ENCODE results near the gene CORO6.
A peak's percentile ranks its signal among the peaks of the same experiment; 100 is the strongest.
"Not testable (repeated sequence)": the region's sequence is repeated elsewhere in the genome, so short reads cannot be mapped to it uniquely, and the experiment has no call there.

CORO6 gene

DNA sequence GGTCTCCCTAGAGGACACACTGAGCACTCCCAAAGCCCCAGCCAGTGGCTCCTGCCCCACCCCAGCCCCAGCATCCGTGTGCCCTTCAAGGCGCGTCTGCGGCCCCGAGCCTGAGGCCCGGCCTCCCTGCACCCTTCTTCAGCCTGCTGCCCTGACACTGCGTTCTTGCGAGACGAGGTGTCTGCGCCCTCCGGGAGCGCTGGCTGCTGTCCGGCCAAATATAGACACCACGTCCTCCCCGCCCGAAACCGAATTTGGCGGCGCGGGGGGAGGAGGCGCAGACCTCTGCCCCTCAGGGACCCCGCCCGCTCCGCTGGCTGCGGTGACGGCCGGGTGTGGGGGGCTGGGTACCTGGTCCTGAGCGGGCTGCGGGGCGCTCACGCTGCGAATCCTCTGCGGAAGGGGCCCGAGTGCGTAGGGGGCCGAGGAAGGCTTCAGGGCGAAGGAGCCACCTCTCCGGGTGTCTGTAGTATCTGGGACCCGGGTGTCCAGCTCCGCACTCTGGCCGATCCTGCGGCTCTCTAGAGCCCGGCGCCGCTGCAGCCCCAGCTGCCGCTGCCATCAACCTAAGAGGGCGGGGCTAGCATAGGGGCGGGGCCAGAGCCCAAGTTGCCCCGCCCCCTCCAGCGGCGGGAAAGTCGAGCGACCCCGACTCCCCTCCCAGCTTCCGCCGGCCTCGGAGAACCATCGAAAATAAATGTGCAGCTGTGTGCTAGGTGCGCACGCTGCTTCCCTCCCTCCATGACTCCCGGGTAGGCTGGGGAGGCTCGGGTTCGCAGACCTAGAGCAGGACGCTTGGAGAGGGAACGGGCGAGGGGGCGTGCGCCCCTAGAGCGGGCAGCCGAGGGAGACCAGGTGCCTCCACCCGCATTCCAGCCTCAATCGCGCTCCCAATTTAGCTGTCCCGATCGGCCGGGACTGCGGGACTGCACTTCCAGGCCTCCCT lies at the start of gene CORO6:
Gene CORO6, minus strand, starts transcription at position 576 of the 946 bp plus-strand sequence. CDS start 1,491 bp downstream, outside the sequence.
- H3K4me3 ChIP-seq (ENCODE audit: low read depth, low read length), result peak within 1 kb of the TSS; percentile 76
- no peak for DNase-seq (ENCODE audit: low read depth)

DNA sequence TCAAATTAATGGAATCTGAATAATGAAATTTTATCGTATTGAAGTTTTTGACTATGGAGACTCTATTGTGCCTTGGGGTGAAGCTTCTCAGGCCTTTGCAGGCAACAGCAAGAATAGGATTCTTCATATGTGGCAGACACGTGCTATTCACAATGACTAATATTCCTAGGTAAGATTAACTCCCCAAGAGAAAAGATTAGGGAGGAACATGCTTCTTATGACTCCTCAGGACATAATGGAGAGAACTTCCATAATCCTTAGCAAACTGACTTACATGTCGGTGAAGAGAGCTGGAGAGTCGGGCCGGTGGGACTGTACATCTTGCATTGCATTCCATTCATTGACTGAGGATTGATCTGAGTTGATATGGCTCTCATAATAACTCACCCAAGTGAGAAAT lies 48.9 kb upstream of the CORO6 start:
- no peak for DNase-seq (ENCODE audit: low read depth)
- H3K4me3 ChIP-seq (ENCODE audit: low read depth, low read length), result no peak overlapping the region

DNA sequence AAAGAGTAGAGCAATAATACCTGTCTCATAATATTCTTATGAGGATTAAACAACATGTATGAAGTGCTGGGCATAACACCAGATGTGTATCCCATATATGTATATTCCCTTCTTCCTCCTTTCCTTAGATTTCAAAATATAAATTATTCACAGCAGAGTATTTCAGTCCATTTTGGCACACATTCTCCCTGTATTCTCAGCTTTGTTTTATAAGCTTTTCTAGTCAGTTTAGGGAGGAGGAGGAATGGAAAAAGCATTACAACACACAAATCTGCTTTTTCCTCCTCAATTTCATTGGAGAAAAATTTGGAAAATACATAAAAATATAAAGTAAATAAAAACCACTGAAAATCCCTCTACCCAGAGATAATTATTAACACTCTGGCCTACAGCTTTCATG lies 46.6 kb upstream of the CORO6 start:
- no peak for DNase-seq (ENCODE audit: low read depth)
- no peak overlapping the region for H3K4me3 ChIP-seq (ENCODE audit: low read depth, low read length)

DNA sequence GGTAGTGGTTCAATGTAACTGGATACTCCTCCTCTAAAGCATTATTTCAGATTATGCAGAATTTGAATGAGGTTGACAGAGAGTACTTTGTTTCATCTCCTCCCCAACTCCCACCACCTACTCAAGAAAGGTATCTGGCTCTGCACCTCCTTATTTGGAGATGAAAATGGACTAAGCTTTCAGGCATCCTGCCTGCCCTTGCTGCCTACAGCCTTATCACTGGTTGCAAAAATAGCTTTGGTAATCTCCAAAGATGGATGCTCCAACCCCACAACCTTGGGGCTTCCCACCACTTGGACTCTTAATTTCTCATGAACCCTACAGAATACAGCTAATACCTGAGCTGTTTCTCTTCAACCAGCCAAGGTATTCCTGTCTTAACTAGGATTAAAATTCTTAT lies 45.3 kb upstream of the CORO6 start:
- H3K4me3 ChIP-seq (ENCODE audit: low read depth, low read length), result no peak overlapping the region
- DNase-seq (ENCODE audit: low read depth), result no peak

DNA sequence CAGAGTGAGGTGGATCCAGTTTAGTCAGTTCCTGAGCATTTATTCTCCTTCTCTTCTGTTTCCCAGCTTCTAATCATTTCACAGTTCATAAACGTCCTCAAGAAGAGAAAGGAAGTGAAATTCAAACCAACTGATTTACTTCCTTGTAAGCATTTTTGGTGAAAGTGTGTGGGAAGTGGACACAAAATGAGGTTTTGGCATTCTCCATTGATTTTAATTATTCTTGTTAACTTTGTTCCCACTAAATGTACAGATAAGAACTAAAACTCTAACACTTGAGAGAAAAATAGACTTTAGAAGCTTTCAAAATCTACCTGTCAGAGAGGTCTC lies 42.7 kb upstream of the CORO6 start:
- no peak overlapping the region for H3K4me3 ChIP-seq (ENCODE audit: low read depth, low read length)
- DNase-seq (ENCODE audit: low read depth), result no peak

DNA sequence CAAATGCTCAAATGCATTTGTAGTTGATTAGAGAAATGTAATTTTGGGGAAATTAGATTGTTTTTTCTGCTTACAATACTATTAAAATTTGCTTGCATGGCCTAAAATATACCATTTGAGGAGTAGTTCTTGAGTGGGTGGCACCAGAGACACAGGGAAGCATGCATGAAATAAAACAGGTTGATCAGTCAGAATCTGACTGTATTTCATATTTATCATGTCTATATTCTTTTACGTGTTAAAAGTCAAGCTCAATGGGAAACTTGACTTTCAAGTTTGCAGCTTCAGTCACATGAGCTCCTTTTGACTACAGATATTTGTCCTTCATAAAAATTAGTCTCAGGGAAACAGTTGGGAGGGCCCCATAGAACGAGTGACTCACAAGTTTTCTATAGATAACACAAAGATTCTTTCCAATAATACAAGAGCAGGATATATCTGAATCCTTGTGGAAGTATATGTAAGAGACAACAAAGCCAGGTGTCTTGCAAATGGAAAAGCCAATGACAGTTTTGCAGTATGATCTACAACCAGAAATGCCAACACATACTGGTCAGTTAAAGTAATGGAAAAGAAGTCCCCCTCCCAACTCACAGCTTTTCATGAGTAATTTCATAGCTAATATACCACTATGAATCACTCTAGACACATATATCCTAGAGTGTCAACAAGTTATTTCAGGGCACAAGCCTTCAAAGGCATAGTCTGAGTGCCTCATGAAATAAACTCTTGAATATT lies 42.2 kb upstream of the CORO6 start:
- peak; percentile 37 for DNase-seq (ENCODE audit: low read depth)
- H3K4me3 ChIP-seq (ENCODE audit: low read depth, low read length), result no peak overlapping the region

DNA sequence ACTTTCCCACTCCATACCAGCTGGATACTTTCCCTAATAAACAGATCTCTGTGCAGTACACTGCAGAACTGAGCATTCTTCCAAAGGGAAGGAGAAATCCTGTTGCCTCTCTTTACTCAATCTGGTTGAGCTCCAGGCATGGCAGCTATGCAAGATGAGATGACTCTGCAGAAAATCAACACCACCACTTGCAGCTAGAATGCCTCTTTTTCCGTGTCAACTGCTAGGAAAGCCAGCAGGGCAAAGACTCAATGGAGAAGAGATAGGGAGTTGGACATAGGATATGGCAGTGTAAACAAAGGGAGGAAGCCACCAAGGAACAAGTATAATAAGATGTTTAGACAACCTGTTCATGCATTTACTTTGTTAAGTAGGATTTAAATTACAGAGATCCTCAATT lies 40.4 kb upstream of the CORO6 start:
- no peak overlapping the region for H3K4me3 ChIP-seq (ENCODE audit: low read depth, low read length)
- DNase-seq (ENCODE audit: low read depth), result no peak

DNA sequence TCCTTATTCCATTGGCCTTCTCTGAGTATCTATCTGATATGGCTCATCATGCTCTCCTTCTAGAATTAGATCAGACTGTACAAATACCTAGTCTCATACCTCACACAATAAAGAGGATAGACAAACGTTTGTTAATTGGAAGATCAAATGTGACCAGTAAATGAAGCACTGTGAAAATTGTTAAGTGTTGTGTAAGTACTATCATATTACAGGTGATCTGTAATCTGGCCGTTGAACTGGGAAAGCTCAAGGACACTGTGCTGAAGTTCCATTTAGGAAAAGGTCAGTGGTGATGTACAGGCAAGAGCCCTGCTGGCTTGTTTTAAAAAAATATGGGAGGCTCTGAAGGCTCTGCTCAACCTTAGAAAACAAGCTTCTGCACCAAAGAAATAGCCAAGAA lies 38.5 kb upstream of the CORO6 start:
- H3K4me3 ChIP-seq (ENCODE audit: low read depth, low read length), result no peak overlapping the region
- no peak for DNase-seq (ENCODE audit: low read depth)

DNA sequence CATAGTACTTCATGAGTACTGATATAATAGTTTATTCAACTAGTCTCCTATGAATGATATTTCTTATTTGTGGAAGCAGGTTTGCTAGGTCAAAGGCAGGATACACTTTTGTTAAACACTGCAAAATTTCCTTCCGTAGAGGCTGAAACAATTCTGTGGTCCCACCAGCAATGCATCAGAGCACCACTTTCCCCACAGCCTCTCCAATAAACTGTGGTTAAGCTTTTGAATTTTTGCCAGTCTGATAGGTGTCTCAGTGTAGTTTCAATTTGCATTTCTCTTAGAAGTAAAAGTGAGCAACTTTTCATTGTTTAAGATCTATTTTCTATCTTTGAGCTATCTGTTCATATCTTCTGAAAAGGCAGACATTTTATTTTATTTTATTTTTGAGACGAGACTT lies 36.4 kb upstream of the CORO6 start:
- H3K4me3 ChIP-seq (ENCODE audit: low read depth, low read length), result no peak overlapping the region
- DNase-seq (ENCODE audit: low read depth), result no peak

DNA sequence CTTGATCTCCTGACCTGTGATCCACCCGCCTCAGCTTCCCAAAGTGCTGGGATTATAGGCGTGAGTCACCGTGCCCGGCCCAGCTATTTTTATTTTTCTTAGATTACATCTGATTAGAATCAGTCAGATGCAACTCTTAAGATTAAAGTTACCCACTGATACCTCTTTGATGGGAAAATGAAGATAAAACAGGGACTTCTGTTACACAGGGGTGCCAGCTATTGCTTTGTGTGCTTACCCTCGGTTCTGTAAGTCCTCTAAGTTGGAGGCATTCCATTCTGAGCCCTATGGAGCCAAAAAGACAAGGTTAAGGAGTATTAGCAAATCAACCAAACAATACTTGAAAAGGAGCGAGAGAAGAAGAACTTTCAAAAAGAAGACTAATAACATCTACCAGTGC lies 32.6 kb upstream of the CORO6 start:
- no peak for DNase-seq (ENCODE audit: low read depth)
- H3K4me3 ChIP-seq (ENCODE audit: low read depth, low read length), result no peak overlapping the region

DNA sequence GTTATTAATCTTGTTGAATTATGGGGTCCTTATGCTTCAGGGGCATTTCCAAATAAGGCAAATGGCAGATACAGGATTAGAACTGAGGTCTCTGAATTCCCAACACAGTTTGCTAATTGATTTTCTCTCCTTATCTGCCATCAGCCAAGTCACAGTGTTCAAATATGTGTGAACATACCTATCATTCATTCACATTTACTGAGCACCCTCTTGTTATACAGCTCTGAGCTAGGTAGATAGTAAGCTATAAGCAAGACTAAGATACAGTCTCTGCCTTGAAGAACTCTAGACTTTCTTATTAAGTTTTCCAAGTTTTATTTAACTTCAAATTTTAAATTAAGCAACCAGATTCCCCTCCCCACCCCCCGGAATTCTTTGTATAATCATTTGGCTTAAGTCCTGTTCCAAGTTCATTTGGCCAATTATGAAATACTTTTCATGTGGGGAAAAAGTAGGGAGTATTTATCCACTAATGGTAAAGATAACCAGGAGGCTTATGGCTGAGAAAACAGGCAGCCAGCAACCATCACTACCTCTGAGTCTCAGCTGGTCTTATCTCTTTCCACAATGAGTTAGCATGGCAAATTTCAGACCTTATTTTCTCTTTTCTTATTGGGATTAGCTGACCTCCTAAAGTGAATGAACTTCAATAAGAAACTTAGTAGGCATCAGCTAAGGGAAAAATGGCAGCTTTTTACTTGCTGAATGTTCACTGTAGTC lies 31.4 kb upstream of the CORO6 start:
- no peak for DNase-seq (ENCODE audit: low read depth)
- H3K4me3 ChIP-seq (ENCODE audit: low read depth, low read length), result no peak overlapping the region

DNA sequence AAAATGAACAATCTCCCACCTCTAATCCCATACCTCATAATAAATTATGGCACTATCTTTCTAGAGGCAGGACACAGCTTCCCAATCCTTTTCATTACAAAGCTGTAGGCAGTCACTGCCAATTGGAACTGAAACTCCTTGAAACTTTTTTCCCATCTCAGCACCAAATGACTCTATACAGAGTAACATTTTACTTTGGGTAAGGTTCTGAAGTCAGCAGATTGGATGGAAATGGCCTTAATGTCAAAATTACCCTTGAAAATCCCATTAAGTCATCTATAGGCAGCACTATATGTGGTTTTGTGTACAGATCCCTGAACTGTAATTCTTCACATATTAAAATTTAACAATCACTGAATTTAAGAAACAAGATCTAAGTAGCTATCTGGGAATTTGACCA lies 30.3 kb upstream of the CORO6 start:
- DNase-seq (ENCODE audit: low read depth), result no peak
- no peak overlapping the region for H3K4me3 ChIP-seq (ENCODE audit: low read depth, low read length)

DNA sequence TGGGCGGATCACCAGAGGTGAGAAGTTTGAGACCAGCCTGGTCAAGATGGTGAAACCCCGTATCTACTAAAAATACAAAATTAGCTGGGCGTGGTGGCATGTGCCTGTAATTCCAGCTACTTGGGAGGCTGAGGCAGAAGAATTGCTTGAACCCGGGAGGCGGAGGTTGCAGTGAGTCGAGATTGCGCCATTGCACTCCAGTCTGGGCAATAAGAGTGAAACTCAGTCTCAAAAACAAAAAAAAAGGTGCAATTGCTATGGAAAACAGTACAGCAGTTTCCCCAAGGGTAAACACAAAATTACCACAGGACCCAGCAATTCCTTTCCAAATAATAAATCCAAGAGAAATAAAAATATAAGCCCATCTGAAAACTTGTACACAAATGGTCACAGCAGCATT lies 29.2 kb upstream of the CORO6 start:
- not testable (repeated sequence) for H3K4me3 ChIP-seq (ENCODE audit: low read depth, low read length); DNase-seq (ENCODE audit: low read depth)

DNA sequence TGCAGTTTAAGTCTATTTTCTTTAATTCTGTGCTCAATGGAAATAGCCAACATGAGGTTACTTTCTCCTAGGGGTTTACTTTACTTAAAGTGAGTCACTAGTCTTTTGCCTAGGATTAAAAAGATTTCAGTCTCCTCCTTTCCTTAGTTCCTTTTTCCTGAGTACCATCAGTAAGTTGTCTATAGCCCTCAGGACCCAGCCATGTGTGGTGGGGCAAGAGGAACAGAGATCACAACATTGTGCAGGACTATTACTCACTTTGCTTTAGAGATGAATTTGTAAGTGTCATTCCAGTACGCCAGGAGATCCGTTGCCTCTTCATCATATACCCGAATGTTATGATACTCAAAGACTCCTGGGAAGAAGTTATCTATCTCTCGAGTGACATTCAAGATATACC lies 27.7 kb upstream of the CORO6 start:
- H3K4me3 ChIP-seq (ENCODE audit: low read depth, low read length), result no peak overlapping the region
- no peak for DNase-seq (ENCODE audit: low read depth)

DNA sequence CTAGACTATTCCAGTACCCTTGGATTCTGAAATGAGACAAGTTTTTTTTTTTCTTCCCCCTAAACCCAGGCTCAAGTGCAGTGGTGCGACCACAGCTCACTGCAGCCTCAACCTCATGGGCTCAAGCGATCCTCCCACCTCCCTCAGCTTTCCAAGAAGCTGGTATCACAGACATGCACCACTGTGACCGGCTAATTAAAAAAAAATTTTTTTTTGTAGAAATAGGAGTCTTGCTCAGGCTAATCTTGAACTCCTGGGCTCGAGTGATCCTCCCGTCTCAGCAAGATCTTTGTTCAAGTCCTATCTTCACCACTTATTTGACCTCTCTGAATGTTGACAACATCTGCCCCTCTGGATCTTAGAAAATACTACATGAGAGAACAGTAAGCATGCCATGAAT lies 26.6 kb upstream of the CORO6 start:
- no peak overlapping the region for H3K4me3 ChIP-seq (ENCODE audit: low read depth, low read length)
- no peak for DNase-seq (ENCODE audit: low read depth)

DNA sequence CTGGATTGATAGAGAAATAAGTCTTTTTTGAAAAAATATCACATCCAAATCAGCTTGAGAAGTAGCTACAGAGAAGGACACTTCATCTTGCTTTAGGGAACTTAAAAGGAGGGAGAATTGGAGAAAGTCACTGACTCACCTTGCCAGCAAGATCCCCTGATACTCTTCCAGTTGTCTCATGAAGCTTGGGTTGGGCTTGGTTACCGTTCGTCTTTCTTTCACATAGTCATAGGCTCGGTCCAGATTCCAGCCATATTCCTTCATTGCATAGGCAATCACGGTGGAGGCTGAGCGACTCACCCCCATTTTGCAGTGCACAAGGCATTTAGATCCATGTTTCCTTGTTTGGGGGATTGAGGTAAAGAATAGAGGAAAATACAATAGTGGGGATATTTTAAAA lies 25.3 kb upstream of the CORO6 start:
- DNase-seq (ENCODE audit: low read depth), result no peak
- no peak overlapping the region for H3K4me3 ChIP-seq (ENCODE audit: low read depth, low read length)

DNA sequence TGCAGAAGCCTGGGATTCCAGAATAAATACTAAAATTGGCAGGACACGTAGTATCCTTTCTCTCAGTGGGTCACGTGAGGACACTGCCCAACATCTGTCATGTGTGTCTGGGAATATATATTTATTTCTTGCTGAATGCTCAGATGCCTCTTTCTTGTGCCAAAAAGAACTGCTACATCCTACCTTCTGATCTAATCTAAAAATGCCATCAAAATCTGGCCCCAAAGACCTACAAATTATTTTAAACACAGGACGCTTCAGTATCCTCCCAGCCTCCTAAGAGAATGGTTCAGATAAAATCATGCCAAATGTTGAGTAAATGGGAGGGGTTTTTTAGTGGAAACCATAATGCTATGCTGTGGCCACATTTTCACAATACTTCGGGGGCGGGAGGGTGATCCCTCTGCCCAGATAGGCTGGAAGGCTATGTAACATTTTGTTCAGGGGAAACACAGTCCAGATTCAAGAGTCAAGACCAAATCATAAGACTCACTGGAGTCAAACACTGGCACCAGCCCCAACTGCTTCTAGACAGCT lies 22.9 kb upstream of the CORO6 start:
- peak; percentile 91 for DNase-seq (ENCODE audit: low read depth)
- no peak overlapping the region for H3K4me3 ChIP-seq (ENCODE audit: low read depth, low read length)

DNA sequence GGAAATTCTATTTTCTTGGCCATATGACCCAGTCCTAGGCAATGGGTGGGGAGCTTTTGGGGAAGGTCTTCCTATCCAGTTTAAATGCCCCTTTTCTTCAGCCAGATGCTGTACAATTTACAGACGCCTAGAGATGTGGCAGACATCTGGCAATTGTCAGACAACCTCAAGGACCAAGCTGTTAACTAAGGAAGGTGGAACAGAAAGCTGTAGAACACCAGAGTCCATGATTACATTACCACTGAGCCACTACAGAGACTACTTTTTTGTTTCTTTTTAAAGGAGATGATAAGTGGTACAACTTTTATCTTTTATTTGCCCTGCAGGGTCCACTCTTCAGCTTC lies 21.1 kb upstream of the CORO6 start:
- no peak for DNase-seq (ENCODE audit: low read depth)
- H3K4me3 ChIP-seq (ENCODE audit: low read depth, low read length), result no peak overlapping the region

DNA sequence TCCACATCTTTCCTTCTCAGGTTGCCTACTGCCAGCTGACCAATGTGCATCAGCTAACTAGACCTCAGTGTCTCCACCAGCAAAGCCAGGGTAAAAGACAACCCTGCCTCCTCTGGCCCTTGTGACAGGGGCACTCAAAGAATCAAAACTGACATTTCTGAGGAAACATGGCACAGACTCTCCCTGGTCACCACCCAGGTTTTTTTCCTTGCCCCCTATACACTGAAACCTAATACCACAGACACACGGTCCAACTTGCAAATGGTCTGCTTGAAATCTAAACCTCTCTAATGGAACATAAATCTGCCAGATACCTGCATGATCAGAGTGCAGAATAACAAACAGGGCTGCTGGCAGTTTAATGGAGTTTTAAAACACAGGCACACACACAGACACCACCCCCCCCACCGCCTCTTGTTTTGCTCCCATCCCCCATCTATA lies 19.5 kb upstream of the CORO6 start:
- H3K4me3 ChIP-seq (ENCODE audit: low read depth, low read length), result no peak overlapping the region
- no peak for DNase-seq (ENCODE audit: low read depth)

DNA sequence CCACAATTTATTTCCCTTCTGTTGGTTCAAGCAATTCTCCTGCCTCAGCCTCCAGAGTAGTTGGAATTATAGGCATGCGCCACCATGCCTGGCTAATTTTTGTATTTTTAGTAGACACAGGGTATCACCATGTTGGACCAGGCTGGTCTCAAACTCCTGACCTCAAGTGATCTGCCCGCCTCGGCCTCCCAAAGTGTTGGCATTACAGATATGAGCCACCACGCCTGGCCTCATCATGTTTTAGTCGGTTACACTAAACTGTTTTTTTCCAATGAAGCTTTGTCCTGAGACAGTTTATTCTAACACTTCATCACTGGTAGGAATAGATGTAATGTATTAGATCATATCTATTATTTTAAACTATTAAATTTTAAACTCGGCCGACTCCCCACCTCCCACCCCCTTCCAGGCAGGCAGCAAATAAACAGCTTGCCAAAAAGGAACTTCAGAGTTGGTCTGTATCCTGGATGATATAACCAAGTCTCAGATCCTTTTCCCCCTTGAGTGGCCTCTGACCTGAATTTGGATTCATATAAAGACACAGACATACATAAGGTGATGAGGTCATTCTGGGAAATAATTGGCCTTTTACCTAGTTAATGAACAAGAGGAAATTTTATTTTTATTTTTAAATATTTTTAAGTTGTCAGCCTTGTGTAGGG lies 18.4 kb upstream of the CORO6 start:
- no peak overlapping the region for H3K4me3 ChIP-seq (ENCODE audit: low read depth, low read length)
- DNase-seq (ENCODE audit: low read depth), result no peak
